ENCODE measurements around the gene SLC23A2.
A peak's percentile ranks its signal among the peaks of the same experiment; 100 is the strongest.

Gene SLC23A2

GRCh38 chr20:4846821-4847220 is 154.5 kb downstream of the SLC23A2 start:
- ATAC-seq (ENCODE audit: low read depth): no peak

GRCh38 chr20:4844751-4845465 is 156.4 kb downstream of the SLC23A2 start:
- peak; percentile 52; the same call in 2 of the 3 replicates for ATAC-seq (ENCODE audit: low read depth)
- no peak overlapping the region for H3K4me3 ChIP-seq (ENCODE audit: severe bottlenecking)

More at GRCh38 chr20:4846821-4847220, 154.5 kb downstream of the SLC23A2 start:
- DNase-seq (ENCODE audit: low spot score): no peak
- TF ChIP-seq CTCF (IDR thresholded peaks at IDR 0.05; ENCODE audit: poor library complexity, severe bottlenecking): no peak
- H3K27ac ChIP-seq (ENCODE audit: poor library complexity, severe bottlenecking): no peak overlapping the region
- no peak overlapping the region for H3K4me3 ChIP-seq (ENCODE audit: severe bottlenecking)
- no peaks in the 10 kb centered on the region for H3K27me3 ChIP-seq (ENCODE audit: insufficient read depth, poor library complexity, severe bottlenecking)
- H3K36me3 ChIP-seq (ENCODE audit: low read depth): no peaks in the 10 kb centered on the region
- H3K4me1 ChIP-seq (ENCODE audit: insufficient read depth, poor library complexity, severe bottlenecking): no peaks in the 10 kb centered on the region
- H3K9me3 ChIP-seq (ENCODE audit: severe bottlenecking): no peaks in the 10 kb centered on the region

GRCh38 chr20:4844325-4844724 is 157.0 kb downstream of the SLC23A2 start:
- Histone ChIP-seq H3K4me1 (ENCODE audit: insufficient read depth, poor library complexity, severe bottlenecking) (no peaks in the 10 kb centered on the region), H3K27ac (ENCODE audit: poor library complexity, severe bottlenecking) (no peak overlapping the region), H3K36me3 (ENCODE audit: low read depth) (no peaks in the 10 kb centered on the region), H3K4me3 (ENCODE audit: severe bottlenecking) (no peak overlapping the region), H3K27me3 (ENCODE audit: insufficient read depth, poor library complexity, severe bottlenecking) (no peaks in the 10 kb centered on the region), H3K9me3 (ENCODE audit: severe bottlenecking) (no peaks in the 10 kb centered on the region)
- DNase-seq (ENCODE audit: low spot score) (no peak), ATAC-seq (ENCODE audit: low read depth) (no peak)
- TF ChIP-seq CTCF (IDR thresholded peaks at IDR 0.05; ENCODE audit: poor library complexity, severe bottlenecking): no peak

More at GRCh38 chr20:4844751-4845465, 156.4 kb downstream of the SLC23A2 start:
- Histone ChIP-seq H3K36me3 (ENCODE audit: low read depth) (no peaks in the 10 kb centered on the region), H3K9me3 (ENCODE audit: severe bottlenecking) (no peaks in the 10 kb centered on the region), H3K27ac (ENCODE audit: poor library complexity, severe bottlenecking) (no peak overlapping the region), H3K27me3 (ENCODE audit: insufficient read depth, poor library complexity, severe bottlenecking) (no peaks in the 10 kb centered on the region), H3K4me1 (ENCODE audit: insufficient read depth, poor library complexity, severe bottlenecking) (no peaks in the 10 kb centered on the region)
- no peak for DNase-seq (ENCODE audit: low spot score)
- TF ChIP-seq CTCF (IDR thresholded peaks at IDR 0.05; ENCODE audit: poor library complexity, severe bottlenecking): no peak

- H3K27ac ChIP-seq (ENCODE audit: poor library complexity, severe bottlenecking): no peak overlapping the region
- H3K27me3 ChIP-seq (ENCODE audit: insufficient read depth, poor library complexity, severe bottlenecking): no peaks in the 10 kb centered on the region
- no peaks in the 10 kb centered on the region for H3K36me3 ChIP-seq (ENCODE audit: low read depth)
- no peaks in the 10 kb centered on the region for H3K9me3 ChIP-seq (ENCODE audit: severe bottlenecking)
- TF ChIP-seq CTCF (IDR thresholded peaks at IDR 0.05; ENCODE audit: poor library complexity, severe bottlenecking): no peak
- no peak overlapping the region for H3K4me3 ChIP-seq (ENCODE audit: severe bottlenecking)
- ATAC-seq (ENCODE audit: low read depth) (no peak), DNase-seq (ENCODE audit: low spot score) (no peak)
- no peaks in the 10 kb centered on the region for H3K4me1 ChIP-seq (ENCODE audit: insufficient read depth, poor library complexity, severe bottlenecking)
Observed at GRCh38 chr20:4840801-4841200, 160.5 kb downstream of the SLC23A2 start.

GRCh38 chr20:4838526-4838925 is 162.8 kb downstream of the SLC23A2 start:
- ATAC-seq (ENCODE audit: low read depth) (no peak), DNase-seq (ENCODE audit: low spot score) (no peak)
- H3K27ac ChIP-seq (ENCODE audit: poor library complexity, severe bottlenecking): no peak overlapping the region
- no peaks in the 10 kb centered on the region for H3K36me3 ChIP-seq (ENCODE audit: low read depth)
- H3K4me1 ChIP-seq (ENCODE audit: insufficient read depth, poor library complexity, severe bottlenecking): no peaks in the 10 kb centered on the region
- H3K27me3 ChIP-seq (ENCODE audit: insufficient read depth, poor library complexity, severe bottlenecking): no peaks in the 10 kb centered on the region
- H3K9me3 ChIP-seq (ENCODE audit: severe bottlenecking): no peaks in the 10 kb centered on the region
- no peak for TF ChIP-seq CTCF (IDR thresholded peaks at IDR 0.05; ENCODE audit: poor library complexity, severe bottlenecking)
- no peak overlapping the region for H3K4me3 ChIP-seq (ENCODE audit: severe bottlenecking)
